Stimulated activated CD4-positive, alpha-beta T cell treated with anti-CD3 and anti-CD28 coated beads, Interleukin-15, amount 100 ng/mL, for 48 hours (primary cell): ENCODE data around the gene RTN4R.
"Not testable (repeated sequence)": the region's sequence is repeated elsewhere in the genome, so short reads cannot be mapped to it uniquely, and the experiment has no call there.

Experiments
- DNase-seq, 2 donors: peaks; one replicate each; pipeline ENCODE4 v3.0.0-alpha.2; 2020; ENCODE audit warnings: low read depth in 2 of 2

The RTN4R gene

DNA sequence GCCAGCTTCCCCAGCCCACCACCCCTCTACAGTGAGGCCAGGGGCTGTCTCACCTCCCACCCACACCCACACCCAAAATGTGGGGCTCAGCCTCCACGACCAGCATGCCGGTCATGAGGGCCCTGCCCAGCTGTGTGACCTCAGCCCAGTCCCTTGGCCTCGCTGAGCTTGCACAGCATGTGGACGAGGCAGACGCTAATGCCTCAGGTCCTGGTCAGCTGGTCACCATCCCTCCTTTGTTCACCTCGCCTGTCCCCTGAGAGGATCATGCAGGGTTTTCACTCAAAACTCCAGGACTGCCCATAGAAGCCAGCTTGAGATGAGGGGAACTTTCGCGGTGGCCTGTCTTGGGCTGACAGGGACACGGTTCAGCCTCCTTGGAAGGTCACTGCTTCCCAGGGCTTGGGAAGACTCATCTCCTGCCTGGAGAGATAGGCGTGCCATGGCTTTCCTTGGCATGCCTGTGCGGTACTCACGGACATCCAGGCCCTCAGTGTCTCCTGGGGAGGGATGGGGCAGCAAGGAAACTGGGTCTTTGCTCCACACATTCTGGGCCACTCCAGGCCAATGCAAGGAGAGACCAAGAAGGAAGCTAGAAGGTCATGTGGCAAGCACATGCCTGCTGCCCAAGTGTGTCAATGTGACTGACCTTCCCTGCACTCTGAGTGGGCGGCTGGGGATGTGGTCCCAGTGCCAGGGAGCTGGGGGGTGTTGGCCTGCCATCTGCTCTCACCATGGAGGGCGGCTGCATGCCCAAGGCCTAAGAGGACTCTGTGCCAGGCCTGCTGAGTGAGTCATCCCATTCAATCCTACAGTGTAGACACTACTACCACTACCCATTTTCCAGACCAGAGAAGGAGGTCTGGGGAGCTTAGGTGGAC is 3.2 kb upstream of the RTN4R start:
- no peak for DNase-seq

DNA sequence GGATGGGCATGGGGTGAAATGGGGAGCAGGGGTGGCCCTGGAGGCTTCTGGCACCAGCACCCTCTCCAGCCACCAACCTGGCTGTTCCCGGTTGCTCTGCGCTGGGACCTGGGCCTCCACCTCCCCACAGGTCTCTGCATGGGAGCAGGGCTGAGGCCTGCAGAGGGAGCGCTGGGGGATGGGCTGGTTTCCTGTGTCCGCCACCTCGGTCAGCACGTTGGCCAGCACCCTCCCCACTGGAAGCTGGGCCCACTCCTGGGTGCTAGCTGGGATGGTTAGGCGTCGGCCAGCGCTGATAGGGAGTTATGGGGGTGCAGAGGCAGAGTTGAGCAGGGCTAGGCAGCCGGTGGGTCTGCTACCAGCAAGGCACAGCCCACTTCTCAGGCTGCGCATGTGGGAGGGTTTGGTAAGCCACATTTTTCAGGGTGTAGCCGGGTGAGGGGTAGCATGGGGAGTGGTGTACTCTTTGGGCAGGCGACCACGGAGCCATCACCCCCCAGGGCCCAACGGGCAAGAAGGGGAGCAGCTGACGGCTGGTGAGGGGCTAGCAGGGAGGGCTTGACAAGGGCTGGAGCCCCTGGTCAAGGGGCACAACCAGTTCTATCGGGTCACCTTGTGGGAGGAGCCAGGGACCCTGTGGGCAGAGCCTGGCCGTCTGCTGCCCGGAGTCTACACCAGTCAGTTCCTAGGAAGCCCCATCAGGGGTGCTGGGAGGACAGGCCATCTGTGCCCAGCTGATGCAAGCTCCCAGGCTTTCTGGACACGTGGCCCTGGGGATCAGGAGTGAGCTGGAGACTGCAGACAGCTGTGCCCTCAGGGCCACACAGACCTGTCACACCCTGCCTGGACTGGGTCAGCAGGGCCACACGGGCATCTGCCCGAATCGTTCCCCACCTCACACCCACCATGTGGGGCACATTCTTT is 2.3 kb upstream of the RTN4R start:
- DNase-seq: not testable (repeated sequence)

DNA sequence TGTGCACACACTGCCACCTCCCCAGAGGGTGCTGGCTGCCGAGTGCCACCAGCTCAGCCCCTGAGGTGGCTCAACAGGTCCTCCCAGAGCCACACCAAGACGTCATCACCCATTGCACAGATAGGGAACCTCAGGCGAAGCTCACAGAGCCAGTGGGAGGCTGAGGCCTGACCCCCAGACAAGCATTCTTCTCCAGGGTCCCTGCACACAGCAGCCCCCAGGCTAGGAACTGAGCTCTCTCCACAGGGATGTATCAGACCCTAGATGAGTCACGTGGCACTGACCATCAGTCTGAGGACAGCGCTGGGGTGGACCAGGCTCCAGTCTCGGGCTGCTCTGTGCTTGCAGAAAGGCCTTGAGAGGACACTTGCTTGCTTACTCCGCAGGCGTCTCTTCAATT is 1.6 kb upstream of the RTN4R start:
- DNase-seq: not testable (repeated sequence)

DNA sequence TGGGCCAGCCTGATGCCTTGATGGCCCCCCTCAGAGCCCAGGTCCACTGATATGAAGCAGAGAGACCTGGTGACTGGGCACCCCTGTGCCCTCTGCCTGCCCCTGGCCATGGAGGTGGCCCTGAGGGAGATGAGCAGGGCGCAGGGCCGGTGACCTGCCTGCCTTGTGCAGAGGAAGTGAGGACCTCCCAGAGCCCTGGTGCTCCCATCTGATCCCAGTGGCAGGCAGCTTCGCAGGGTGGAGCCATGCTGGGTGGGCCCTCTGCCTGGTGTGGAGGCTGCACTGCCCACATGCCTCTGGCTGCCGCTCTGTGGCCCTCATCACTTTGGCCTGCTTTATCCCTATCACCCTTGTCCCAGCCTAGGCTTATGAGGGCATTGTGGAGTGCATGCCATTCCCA is 1.1 kb upstream of the RTN4R start:
- not testable (repeated sequence) for DNase-seq

DNA sequence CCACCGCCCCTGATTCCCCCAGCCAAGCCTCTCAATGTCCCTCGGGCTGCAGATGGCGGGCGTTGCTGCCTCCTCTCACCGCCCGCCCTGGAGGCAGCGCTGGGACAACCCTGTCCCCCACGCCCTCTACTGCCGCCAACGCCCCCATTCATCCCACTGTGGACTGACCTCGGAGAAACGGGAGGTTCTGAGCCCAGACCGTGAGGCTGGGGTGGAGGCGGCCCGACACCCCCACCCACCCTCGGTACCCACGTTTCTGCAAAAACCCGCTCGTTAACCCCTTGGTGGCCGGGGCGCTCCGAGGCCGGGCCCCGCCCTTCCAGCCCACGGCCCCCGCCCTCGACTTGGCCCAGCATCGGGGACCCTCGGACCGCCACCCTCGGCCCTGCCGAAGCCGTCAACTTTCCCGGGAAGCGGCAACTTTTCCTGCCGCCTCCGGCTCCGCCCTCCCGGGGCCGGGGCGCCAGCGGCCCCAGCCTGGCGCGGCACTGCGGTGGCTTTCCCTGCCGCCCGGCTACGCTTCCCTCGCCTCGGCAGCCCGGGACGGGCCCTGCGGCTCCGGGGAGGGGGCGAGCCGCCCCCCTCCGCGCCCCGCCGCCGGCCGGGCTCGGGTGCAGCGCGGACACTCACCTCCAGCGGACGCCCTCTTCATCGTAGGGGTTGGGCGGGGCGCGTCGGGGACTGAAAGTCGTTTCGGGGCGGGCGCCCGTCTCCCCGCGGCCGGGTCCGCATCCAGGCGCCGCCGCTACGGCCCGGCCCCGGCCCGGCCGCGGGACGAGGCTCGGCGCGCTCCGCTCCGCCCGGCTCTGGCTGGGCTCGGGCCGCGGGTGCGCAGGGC is 458 bp downstream of the RTN4R start:
- no peak for DNase-seq

DNA sequence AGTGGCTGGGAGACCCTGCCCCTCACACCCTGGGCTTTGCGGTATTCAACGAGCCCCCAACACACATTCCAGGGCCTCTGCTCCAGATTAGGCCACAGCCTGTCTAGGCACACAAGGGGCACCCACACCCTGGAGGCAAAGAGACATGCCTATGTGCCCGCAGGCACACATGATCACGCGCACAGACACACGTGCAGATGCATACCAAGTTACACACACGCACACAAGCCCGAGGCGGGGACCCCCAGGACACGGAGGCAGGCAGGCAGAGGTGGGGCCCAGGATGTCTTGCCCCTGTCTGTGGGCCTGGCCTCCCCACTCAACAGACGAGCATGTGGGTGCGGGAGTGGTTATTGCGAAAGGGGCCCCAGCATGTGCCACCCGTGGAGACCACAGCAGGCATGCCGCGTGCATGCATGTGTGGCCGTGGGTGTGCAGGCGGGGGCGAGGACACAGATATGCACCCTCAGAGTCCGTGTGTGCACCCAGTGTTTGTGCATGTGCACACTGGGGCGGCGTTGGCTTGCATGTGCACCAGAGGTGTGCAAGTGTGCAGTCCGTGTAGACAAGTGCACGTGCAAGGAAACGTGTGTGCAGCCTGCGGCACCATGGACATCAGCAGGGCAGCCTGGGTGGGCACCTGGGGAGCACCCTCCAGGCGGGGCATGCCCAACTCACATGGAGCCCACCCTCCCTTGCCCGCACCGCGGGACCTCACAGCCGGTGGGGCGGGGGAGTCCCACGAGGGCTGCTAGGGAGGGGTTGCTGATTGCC is 1.3 kb downstream of the RTN4R start:
- not testable (repeated sequence) for DNase-seq

DNA sequence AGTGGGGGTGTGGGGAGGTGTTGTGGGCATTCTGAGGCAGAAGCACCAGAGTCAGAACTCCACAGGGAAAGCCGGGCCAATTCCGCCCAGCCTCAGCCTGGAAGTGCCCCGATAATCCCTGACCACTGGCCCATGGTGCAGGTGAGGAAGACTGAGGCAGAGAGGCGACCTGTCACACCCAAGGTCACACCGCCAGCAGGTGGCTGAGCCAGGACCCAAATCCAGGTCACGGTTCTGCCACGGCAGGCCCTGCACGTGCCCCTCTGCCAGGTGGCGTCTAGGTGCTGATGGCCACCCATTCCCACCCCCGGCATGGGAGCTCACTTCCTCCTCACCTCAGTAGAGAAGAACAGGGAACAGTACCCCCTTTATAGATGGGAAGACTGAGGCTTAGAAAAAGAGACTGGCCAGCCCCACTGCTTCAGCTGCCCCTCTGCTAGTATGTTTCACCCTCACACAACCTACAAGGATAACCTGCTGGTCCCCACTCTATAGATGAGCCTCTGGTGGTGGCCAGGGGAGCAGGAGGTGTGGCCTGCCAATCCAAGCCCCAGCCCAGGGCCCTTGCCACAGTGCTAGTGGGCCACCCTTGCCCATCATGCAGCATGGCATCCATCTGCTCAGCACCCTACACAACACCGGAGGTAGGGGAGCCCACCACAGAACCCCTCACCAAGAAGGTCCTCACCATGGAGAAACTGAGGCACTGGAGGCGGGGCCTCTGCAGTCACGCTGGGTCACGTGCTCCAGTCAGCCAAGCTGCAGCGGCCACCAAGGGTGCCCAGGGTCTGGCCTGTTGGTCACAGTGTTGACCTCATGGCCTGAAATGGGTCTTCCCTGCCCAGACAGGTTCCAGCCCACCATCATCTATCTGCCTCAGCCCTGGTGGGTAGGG is 2.1 kb downstream of the RTN4R start:
- DNase-seq: not testable (repeated sequence)

DNA sequence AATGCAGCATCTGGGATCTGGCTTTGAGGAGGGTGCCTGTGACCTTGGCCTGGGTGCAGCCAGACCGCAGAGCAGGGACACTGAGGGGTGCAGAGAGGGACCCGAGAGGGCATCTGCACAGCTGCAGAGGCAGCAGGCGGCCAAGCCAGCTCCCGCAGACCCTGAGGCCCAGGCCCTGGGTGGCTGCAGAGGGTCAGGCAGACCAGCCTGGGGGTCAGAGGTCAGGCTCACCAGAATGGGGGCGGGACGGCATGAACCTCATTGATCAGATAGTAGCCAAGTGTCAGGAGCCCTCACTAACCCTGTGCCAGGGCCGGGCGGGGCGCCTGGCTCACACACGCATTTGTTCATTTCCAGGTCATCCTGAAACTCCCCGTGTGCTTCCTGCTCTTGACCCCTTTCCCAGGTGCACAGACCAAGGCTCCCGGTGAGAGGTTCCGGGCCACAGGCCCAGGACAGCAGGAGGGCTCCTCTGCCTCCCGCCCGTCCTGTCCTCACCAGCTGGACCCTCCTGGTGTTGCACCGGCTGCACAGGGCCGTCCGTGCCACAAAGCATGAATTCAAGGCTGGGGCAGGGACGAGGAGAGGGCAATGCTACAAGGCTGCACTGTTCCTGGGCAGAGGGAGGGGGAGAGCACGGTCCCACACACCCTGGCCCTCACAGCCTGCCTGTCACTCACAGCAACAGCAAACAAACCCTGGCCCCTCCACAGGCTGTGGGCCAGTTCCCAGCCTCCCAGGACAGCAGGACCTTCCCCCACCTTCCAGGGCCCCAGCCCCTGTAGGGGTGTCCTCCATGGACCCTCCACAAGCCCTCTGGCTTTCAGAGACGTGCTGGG is 3.3 kb downstream of the RTN4R start:
- DNase-seq: no peak

DNA sequence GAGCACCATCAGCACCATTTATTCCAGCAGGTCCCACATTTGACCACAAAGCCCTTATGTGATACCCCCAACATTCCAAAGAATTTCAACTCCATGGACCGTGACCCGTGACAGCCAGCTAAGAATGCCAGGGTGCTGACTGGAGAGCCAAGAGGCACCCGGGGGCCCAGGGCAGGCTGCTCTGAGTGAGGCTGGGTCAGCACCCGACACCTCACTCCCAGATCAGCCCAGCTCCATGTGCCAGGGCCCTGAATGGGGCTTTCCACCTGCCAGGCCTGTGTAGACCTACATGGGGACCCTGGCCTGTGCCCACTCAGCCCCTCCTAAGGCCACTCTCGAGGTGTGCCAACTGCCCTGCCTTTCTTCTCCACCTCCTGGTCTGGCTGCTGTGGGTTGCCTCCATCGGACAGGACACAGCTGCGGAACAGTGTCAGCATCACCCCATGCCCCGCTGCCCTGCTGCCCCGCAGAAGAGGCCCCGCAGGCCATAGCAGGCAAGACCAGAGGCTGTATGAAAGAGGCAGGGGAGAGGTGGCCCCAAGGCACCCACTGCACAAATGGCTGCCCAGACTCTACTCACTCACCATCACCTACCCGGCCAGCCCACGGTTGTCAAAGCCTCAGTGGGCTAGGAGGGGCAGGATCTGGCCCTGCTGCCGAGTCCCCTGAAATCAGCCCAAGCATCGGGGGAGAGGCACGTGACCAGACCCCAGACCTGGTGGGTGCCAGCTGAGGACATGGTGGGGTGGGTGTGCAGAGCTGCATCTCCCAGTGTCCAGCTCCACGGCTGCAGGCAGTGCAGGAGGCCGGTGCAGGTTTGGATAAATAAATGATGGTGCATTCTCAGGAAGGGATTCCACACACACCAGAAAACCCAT is 4.5 kb downstream of the RTN4R start:
- not testable (repeated sequence) for DNase-seq

DNA sequence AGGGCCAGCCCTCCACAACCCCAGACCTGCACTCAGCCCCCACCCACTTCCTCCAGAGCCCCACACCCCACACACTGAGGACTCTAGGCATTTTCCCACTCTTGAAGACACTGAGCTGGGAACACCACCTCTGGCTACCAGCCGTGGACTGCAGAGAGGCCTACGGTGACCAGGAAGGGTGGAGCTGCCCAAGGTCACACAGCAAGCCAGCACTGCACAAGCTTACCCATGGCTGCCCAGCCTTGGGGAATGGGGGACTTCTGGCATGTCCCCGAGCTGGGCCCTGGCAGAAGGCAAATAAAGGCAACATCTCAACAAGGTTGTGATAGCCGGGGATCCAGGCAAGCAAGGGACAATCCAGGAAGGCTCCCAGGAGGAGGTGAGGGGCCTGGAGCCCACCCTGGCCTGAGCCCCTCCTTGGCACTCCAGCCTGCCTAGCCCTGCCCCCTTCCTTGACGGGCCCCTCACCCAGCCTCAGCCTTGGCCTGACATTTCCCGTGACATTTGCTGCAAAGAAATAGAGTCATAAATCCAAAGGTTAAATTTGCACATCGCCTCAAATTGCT is 5.5 kb downstream of the RTN4R start:
- DNase-seq: no peak

DNA sequence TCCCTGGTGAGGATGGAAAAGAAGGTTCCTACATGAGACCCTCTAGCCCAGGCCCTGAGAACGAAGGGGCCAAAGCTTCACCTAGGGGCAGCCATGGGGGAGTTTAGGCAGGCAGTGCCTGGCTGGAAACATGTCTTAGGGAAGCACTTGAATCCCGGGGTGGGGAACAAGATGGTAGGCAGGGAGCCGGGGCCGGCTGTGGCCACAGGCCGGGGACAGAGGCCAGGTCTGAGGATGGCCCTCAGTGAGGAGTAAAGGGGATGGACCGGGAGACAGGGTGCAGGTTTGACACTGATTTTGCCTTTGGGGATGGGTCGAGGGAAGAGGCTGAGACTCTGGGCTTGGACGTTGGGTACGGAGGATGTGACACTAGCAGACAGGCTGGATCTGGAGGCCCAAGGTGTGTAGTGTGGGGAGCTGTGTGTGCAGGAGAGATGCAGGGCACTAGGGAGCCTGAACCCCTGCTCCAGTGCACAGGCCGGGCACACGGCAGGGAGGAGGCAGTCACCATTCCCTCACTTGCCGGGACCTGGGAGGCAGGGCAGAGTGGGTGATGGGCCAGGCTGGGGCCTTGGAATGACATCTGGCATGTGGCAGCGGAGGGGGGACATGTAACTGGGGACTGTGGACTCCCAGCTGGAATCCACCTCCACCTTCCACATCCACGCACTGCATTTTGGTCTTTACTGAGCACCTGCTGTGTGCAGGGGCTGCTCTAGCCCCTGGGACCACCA is 6.1 kb downstream of the RTN4R start:
- no peak for DNase-seq

DNA sequence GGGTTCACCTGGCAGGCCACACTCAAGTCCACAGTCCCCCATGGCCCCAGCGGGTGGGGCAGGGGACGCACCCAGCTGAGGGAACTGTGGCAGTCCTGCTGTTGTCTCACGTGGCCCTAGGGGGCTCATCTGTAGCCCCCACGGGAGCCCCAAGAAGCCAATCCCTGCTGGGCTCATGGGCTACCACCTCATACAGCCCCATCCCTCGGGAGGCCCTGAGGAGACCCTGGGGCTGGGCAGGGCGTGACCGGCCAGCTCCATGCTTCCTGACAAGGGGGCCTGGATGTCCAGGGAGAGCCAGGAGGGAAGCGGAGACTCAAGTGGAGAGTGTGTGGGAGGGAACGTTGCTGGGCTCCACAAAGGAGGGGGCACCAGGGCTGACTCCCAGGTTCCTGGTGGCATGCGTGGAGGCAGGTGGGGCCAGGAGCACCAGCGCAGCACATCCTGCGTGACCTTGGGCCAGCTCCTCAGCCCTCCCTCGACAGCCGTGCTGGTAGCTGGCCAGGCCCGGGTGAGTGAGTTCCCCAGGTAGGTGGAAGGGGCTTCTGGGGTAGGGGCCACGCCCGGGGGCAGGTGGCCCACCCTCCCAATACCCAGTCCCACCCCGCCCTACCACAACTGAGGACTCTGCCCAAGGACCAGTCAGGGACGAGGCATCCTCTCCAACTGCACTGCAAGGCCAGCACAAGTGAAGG is 7.9 kb downstream of the RTN4R start:
- no peak for DNase-seq

DNA sequence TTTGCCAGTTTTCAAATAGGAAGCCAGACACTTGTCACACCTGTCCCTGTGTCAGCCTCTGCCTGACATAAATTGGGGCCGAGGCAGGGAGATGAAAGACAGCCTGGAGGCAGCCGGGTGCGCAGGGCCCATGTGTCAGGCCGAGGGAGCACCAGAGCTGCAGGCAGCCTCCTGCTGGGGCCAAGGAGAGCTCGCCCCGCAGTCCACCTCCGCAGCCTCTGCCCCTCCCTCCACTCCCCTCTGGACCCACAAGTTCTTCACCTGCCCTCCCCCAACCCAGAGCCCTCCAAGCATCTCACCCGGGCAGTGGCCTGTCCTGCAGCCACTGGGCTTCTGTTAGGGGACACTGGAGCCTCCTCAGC is 8.8 kb downstream of the RTN4R start:
- DNase-seq: no peak

DNA sequence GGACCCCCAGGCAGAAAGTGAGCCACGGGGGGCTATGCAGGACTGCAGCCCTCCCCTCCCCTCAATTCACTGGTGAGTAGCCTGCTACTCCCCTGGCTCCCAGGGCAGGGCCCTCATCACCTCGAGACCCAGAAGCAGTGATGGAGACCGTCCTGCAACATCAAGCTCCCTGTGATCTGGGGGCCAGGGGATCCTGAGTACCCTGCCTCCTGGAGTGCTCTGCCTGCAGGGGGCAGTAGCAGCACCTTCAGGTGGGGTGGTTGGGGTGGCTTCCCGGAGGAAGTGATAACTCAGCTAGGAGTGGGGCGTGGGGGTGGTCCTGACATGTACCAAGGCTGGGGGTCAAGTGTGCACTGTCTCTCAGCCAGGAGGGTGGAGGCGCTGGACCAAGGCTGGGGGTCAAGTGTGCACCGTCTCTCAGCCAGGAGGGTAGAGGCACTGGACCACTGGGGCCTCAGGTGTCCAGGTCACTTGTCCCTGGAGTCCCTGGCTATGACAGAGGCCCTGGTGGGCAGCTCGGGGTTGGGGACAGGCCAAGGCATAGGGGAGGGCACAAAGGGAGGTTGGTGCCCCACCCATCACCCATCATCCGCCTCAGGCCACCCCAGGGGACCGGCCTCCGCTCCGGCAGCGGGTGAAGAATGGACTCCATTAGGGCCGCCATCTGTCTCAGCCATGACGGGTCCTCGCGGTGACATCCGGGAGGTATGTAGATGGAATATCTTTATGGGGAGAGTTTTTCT is 9.4 kb downstream of the RTN4R start:
- no peak for DNase-seq

DNA sequence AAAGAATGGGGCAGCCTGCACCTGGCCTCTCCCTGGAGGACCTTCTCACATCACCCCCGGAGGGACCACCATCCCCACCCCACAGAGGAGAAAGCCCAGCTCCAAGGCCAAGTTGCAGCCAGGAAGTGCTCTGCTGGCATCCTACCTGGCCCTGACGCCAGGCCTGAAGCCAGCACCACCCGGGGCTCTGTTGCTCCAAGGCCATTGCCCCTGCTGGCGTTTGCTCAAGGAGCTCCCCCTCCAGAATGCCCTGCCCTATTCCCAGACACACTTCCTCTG is 10.2 kb downstream of the RTN4R start:
- DNase-seq: no peak
